Astrocyte (in vitro differentiated cells and primary cell): ENCODE results near the gene MBD2. TPM values are rescaled to one million over a fixed set of nuclear protein-coding genes. Genes with fewer than 3 reads are reported as not detected.
"Not testable (repeated sequence)": the region's sequence is repeated elsewhere in the genome, so short reads cannot be mapped to it uniquely, and the experiment has no call there.

ENCODE experiments used
- DNase-seq: peaks from one replicate; pipeline ENCODE4 v3.0.0-alpha.2; 2010; ENCODE audit warnings: low read depth
- FAIRE-seq: peaks from 2 replicates; lab custom pipeline; 2011; peaks lifted over from hg19 to GRCh38; lab: Jason Lieb, UNC
- H2AFZ ChIP-seq: 2 replicates; pipeline ENCODE4 v1.6.0; 2012; ENCODE audit warnings: low read depth, low read length, inconsistent platforms
- H3K27ac ChIP-seq: 2 replicates; pipeline ENCODE4 v1.5.1; 2011; ENCODE audit warnings: low read depth, low read length, inconsistent platforms
- H3K27me3 ChIP-seq: 2 replicates; pipeline ENCODE4 v1.6.0; 2011; ENCODE audit warnings: low read length, inconsistent platforms; ENCODE audit not compliant: insufficient read depth
- H3K36me3 ChIP-seq: 2 replicates; pipeline ENCODE4 v1.5.1; 2011; ENCODE audit warnings: low read length, inconsistent platforms; ENCODE audit not compliant: insufficient read depth
- H3K4me1 ChIP-seq: 2 replicates; pipeline ENCODE4 v1.5.1; 2011; ENCODE audit warnings: low read length, inconsistent platforms; ENCODE audit not compliant: insufficient read depth
- H3K4me2 ChIP-seq: 2 replicates; pipeline ENCODE4 v1.6.0; 2012; ENCODE audit warnings: low read length, inconsistent platforms
- H3K4me3 ChIP-seq: 2 replicates; pipeline ENCODE4 v1.5.1; 2011; ENCODE audit warnings: low read depth, mild to moderate bottlenecking, low read length, inconsistent platforms; ENCODE audit not compliant: insufficient read depth
- H3K79me2 ChIP-seq: 2 replicates; pipeline ENCODE4 v1.6.0; 2012; ENCODE audit warnings: mild to moderate bottlenecking, low read length, inconsistent platforms; ENCODE audit not compliant: insufficient read depth
- H3K9ac ChIP-seq: 2 replicates; pipeline ENCODE4 v1.6.0; 2012; ENCODE audit warnings: mild to moderate bottlenecking, low read length, inconsistent platforms
- H3K9me3 ChIP-seq: 2 replicates; pipeline ENCODE4 v1.5.1; 2012; ENCODE audit warnings: low read depth, mild to moderate bottlenecking, low read length, inconsistent platforms; ENCODE audit not compliant: insufficient read depth
- H4K20me1 ChIP-seq: 2 replicates; pipeline ENCODE4 v1.6.0; 2012; ENCODE audit warnings: low read length, inconsistent platforms; ENCODE audit not compliant: insufficient read depth
- H3K27ac Mint-ChIP-seq: one replicate; pipeline ENCODE4 v1.8.0; 2021; ENCODE audit warnings: mild to moderate bottlenecking, mixed read lengths; ENCODE audit not compliant: unreplicated experiment
- H3K27me3 Mint-ChIP-seq: one replicate; pipeline ENCODE4 v1.8.0; 2021; ENCODE audit warnings: low read depth, mixed read lengths; ENCODE audit not compliant: unreplicated experiment
- H3K36me3 Mint-ChIP-seq: one replicate; pipeline ENCODE4 v1.8.0; 2021; ENCODE audit warnings: low read depth, mixed read lengths; ENCODE audit not compliant: unreplicated experiment
- H3K4me1 Mint-ChIP-seq: one replicate; pipeline ENCODE4 v1.8.0; 2021; ENCODE audit warnings: low read depth, mixed read lengths; ENCODE audit not compliant: unreplicated experiment
- H3K4me3 Mint-ChIP-seq: one replicate; pipeline ENCODE4 v1.8.0; 2021; ENCODE audit warnings: mild to moderate bottlenecking, moderate library complexity, mixed read lengths; ENCODE audit not compliant: unreplicated experiment
- H3K9me3 Mint-ChIP-seq: one replicate; pipeline ENCODE4 v1.8.0; 2021; ENCODE audit warnings: mild to moderate bottlenecking, mixed read lengths; ENCODE audit not compliant: unreplicated experiment
- EZH2 ChIP-seq: IDR thresholded peaks from 2 replicates; pipeline ENCODE4 v1.6.1; 2012; ENCODE audit warnings: mild to moderate bottlenecking, low read length, inconsistent platforms; ENCODE audit not compliant: insufficient read depth
- total RNA-seq: library from RNA; stranded (reverse); gene quantifications from 2 replicates; pipeline ENCODE4 v1.2.1, GENCODE V29; 2021
- TF ChIP-seq, protein P1 (sequence below): IDR thresholded peaks from 2 replicates; pipeline ENCODE4 v1.5.1; 2011; ENCODE audit warnings: low read depth, mild to moderate bottlenecking, inconsistent platforms, low read length, moderate library complexity; ENCODE audit not compliant: insufficient read depth

Gene MBD2
- total RNA-seq, 1 donor from 2014 or later, result 53.1 TPM

GRCh38 chr18:54127759-54128378 lies 96.6 kb downstream of the MBD2 start:
- FAIRE-seq, result no peak
- no peaks in the 10 kb centered on the region for H3K27me3 Mint-ChIP-seq
- H3K27ac Mint-ChIP-seq, result peak overlapping the region; percentile 24

DNA sequence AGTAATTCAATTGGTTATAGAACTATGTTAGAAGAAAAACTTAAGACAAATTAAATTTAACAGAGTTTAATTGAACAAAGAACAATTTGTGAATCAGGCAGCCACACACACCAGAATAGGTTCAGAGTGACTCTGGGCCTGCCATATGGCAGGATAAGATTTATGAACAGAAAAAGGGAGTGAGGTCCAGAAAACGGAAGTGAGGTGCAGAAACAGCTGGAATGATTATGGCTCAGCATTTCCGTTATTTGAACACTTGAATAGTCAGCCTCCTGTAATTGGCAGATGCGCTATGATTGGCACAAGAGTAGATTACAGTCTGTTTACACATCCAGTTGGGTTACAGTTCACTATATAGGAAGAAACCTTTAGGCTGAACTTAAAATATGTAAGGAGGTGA lies 99.0 kb downstream of the MBD2 start:
- Histone ChIP-seq H3K27ac (no peak overlapping the region), H3K4me1 (no peaks in the 10 kb centered on the region), H3K4me2 (no peak overlapping the region), H4K20me1 (no peaks in the 10 kb centered on the region), H2AFZ (no peak overlapping the region), H3K79me2 (no peaks in the 10 kb centered on the region), H3K9me3 (no peaks in the 10 kb centered on the region), H3K4me3 (no peak overlapping the region), H3K36me3 (no peaks in the 10 kb centered on the region), H3K9ac (no peak overlapping the region), H3K27me3 (no peaks in the 10 kb centered on the region)
- TF ChIP-seq EZH2, result no peak
- TF ChIP-seq, protein P1, sequence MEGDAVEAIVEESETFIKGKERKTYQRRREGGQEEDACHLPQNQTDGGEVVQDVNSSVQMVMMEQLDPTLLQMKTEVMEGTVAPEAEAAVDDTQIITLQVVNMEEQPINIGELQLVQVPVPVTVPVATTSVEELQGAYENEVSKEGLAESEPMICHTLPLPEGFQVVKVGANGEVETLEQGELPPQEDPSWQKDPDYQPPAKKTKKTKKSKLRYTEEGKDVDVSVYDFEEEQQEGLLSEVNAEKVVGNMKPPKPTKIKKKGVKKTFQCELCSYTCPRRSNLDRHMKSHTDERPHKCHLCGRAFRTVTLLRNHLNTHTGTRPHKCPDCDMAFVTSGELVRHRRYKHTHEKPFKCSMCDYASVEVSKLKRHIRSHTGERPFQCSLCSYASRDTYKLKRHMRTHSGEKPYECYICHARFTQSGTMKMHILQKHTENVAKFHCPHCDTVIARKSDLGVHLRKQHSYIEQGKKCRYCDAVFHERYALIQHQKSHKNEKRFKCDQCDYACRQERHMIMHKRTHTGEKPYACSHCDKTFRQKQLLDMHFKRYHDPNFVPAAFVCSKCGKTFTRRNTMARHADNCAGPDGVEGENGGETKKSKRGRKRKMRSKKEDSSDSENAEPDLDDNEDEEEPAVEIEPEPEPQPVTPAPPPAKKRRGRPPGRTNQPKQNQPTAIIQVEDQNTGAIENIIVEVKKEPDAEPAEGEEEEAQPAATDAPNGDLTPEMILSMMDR, result no peak
- Mint-ChIP-seq H3K27me3 (no peaks in the 10 kb centered on the region), H3K36me3 (no peaks in the 10 kb centered on the region), H3K4me1 (peaks cover 15% of the 10 kb centered on the region), H3K4me3 (no peak overlapping the region), H3K27ac (no peak overlapping the region), H3K9me3 (peaks cover 2% of the 10 kb centered on the region)
- DNase-seq, result no peak
- no peak for FAIRE-seq

More at GRCh38 chr18:54127759-54128378, 96.6 kb downstream of the MBD2 start:
- peaks cover 2% of the 10 kb centered on the region for H3K9me3 Mint-ChIP-seq
- Histone ChIP-seq H3K9ac (no peak overlapping the region), H4K20me1 (no peaks in the 10 kb centered on the region), H3K9me3 (no peaks in the 10 kb centered on the region), H3K27ac (no peak overlapping the region), H3K36me3 (no peaks in the 10 kb centered on the region), H2AFZ (no peak overlapping the region), H3K4me1 (no peaks in the 10 kb centered on the region), H3K27me3 (no peaks in the 10 kb centered on the region), H3K4me3 (no peak overlapping the region), H3K4me2 (no peak overlapping the region), H3K79me2 (no peaks in the 10 kb centered on the region)
- no peak for DNase-seq
- peaks cover 22% of the 10 kb centered on the region for H3K4me1 Mint-ChIP-seq
- TF ChIP-seq, protein P1, result peak; percentile 70
- TF ChIP-seq EZH2, result no peak
- H3K4me3 Mint-ChIP-seq, result no peak overlapping the region
- H3K36me3 Mint-ChIP-seq, result no peaks in the 10 kb centered on the region

GRCh38 chr18:54123720-54124440 lies 100.6 kb downstream of the MBD2 start:
- not testable (repeated sequence) for H3K27me3 Mint-ChIP-seq, DNase-seq, H3K4me2 ChIP-seq, H3K9ac ChIP-seq, H3K4me1 Mint-ChIP-seq, H3K36me3 Mint-ChIP-seq, H2AFZ ChIP-seq, FAIRE-seq, H3K9me3 ChIP-seq, H3K4me3 Mint-ChIP-seq, H3K27ac Mint-ChIP-seq, H3K27ac ChIP-seq, H3K27me3 ChIP-seq, H3K9me3 Mint-ChIP-seq, H4K20me1 ChIP-seq, H3K36me3 ChIP-seq, H3K4me1 ChIP-seq, H3K79me2 ChIP-seq, H3K4me3 ChIP-seq
